Raji (cell line): Measurements from ENCODE around the gene AKT2.

Experiments used
- POLR2A ChIP-seq: IDR thresholded peaks from 2 replicates; pipeline ENCODE4 v1.6.1; 2011; ENCODE audit warnings: low read depth, low read length, control low read depth; ENCODE audit not compliant: insufficient read depth

Gene AKT2

DNA sequence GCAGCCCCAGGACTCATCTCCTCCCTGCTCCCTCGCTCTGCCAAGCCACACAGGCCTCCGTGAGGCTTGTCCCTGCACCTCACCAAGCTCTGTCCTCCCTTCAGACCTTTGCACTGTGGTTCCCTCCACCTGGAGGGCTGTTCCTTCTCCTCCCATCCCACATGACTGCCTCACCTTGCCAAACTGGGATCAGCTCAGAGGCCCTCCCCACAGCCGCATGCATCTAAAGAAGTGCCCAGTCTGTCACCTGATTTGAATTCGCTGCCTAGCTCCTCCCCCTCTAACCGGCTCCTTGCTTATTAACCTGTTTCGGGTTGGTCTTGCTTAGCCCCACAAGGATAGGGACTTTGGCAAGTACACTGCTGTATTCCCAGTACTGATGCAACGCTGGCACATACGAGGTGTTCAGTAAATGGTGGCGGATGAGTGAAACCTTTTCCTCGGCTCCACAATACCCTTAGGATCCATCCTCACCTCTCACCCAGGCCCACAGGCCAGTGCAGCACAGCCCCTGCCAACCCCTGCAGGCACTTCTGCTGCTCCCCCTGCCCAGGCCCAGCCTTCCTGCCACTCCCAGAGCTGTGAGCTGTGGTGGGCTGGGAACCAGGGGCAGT is 4.4 kb downstream of the AKT2 start:
- no peak for TF ChIP-seq POLR2A

DNA sequence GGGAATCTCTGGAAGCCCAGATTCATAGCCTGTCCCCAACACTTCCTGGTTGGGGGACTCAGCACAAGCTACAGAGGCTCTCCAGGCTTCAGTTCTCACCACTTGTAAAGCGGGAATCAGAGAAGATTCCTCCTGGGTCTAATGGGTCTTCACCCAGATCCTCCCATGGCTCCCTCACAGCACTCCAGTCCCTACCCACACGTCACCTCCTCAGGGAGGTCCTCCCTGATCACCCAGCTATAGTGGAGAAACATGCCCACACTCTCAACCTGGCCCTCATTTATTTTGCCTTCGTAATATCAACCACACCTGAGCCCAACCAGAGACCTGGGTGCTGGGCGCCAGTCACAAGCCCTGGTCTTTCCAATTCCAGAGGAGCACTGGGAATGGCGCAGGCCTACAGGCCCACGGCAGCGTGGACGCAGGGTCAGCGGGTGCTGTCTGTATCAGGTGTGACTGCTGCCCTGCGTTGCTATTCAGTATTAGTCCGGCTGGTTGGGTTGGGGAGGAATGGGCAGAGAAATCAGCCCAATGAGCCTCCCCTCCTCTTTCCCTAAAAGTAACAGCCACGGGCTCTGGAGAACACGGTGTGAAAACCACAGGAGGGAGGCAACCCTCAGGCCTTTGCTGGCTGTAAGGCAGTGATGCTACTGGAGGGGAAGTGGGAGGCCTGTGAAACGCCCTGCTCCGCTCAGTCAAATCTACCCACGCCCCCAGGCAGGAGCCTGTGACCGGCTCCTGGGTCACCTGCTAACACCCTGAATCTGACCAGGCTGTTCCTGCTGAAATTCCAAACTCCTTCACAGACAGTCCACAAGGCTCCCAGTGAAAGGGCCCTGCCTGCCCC is 5.2 kb downstream of the AKT2 start:
- TF ChIP-seq POLR2A = no peak

DNA sequence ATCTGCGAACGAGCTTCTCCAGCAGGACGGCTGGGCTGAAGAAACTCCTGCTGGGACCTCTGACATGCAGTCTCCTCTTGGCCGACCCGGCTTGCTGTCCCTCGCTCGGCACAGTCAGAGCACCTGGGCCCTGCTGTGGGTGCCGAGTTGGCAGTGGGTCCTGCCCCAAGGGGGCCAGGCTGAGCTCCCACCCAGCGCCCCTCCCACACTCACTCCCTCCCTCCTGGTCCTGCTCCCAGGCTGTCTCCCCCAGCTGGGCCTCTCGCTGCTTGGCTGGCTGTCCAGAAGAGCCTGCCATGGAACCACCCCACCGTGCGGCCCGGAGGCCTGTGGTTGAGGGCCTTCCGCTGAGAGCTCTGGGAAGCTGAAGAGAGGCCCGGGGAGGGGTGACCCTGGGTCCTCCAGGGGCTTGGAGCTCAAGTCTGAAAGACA is 6.0 kb downstream of the AKT2 start:
- no peak for TF ChIP-seq POLR2A

DNA sequence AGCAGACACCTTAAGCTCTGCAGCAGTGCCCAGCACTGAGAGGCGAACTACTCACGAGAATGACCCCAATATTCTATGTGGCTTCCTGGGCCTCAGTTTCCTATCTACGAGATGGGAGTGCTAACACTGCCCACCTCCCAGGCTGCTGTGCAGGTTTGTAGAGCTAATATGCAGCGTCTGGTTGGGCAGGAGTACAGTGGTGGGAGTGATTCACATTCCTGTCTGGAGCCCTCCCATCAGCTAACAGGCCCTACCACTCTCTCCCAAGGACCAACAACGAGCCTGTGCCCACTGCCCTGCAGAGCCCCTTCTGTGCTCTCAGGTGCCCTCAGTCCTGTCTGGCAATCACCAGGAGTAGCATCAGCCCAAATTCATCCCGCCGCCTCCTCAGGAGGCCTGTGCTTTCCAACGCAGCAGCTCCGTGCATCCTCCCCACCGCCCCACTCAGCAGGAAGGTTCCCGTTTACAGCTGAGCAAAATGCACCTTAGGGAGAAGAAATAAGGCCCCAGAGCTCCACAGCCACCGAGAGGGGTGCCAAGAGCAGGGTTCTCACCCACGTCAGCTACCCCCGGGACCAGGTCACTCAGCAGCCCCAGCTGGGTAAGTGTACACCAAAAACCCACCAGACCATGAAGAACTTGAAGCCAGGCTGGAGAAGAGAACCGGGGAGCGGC is 6.6 kb downstream of the AKT2 start:
- TF ChIP-seq POLR2A = no peak

DNA sequence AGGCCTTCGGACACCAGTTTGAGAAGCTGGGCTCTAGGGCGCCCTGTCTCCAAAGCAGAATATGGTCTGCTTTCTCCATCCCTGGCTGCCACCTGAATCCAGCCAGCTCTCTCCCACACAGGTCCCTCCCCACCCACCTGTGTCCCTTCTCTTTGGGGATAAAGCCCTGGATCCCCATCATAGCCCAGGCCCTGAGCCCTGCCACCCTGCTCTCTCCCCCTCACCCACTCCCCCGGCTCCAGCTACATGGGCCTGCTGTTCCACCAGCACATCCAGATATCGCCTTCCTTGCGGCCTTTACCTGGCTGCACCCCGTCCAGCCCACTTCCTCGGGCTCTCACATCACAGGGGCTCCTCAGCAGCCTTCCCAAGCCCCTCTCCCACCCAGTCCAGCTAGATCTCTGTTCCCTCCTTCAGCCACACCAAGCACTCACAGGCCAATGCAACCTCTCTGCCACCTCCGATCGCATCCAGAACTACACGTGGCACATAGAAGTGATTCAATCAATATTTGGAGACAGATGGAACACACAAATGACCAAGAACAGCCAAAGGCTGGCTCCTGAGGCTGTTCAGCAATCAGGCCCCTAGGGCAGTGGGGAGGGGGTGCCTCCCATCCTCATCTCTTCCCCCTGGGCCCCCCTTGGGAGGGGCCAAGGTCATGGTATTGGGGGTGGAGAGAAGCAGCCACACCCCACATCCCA is 7.6 kb downstream of the AKT2 start:
- no peak for TF ChIP-seq POLR2A

DNA sequence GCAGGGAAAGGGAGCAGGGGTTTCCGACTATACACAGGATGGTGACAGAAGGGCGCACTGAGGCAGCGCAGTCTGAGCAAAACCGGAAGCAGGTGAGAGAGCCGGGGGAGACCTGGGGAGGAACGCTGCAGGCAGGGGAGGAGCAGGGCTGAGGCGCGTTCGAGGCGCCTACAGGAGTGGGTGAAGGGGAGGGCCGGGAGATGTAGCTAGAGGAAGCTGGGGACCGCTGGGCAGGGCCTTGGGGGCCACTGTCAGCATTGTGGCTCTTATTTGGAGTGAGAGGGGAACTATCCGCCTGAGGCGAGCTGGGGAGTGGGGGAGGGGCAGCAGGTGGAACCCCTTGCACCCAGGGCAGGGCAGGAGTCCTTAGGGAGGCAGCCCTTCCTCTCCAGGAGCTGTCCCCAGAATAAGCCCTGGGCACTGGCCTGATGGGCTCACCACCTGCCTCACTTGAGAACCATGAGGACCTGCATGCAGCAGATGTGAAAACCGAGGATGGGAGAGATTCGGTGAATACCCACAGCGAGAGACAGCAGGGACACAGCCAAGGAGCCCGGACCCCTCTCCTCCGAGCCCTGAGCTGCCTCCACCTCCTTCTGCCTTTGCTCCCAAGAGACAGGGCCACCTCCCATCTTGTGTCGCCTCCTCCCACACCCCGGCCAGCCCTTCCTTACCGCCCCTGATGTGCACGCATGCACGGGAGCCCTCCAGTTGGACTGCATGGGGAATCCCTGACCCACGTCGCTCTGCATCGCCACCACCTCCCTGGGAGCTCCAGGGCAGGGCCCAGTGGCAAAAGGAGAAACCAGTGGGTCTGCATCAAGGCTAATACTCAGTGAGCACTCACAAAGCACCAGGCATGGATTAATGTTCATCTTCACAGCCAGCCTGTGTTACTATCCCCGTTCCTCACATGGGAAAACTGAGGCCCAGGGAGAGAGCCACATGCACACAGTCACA is 10.3 kb downstream of the AKT2 start:
- no peak for TF ChIP-seq POLR2A

DNA sequence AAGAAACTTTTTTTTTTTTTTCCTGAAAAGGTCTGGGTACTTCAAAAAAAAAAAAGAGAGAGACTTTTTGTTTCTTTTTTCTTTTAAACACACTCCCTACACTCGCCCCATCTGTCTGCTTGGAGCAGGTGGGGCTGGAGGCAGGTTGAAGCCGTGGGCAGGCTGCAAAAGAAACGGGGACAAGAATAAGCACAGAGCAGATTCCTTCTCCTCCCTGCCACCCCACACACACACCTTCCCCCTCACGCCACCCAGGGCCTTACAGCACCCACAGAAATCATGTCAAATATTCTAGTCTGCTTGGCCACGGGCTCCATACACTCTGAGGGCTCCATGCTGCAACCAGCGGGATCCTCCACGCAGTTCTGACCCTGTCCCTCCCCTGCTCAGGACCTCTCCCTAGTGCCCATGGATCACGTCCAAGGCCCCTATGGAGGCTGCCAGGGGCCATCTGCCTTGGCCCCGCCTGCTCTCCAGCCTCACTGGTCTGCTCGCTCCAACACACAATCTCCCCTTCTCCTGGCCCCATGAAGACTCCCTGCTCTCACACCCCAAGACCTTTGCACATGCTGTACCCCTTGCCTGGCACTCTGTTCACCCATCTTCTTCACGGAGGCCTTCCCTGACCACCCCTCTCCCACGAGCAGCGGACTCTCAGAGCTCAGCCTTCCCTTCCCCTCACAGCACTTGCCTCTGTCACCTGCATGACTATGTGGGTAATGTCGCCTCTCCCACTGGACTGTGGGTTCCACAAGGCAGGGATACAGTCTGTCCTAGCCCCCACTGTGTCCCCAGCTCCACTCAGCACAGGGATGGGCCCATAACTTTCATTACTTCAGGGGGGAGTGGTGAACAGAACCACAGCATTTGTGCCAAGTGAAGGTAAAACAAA is 11.4 kb downstream of the AKT2 start:
- TF ChIP-seq POLR2A = no peak

DNA sequence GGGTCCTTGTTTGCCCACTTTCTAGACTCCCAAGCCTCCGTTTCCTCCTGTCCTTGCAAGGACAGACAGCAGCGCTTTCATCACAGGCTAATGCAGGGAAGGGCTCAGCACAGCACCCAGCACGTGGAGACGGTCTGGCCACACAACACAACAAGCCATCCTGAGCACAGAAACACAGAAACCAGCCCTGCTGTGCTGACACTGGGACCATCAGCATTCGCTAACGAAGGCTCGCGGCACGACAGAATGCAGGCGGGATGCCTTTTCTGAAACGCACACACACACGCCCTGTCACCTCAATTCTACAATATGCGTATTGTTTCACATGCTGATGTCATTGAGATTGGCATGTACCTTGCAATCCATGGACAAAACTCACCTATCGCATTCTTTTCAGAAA is 12.9 kb downstream of the AKT2 start:
- no peak for TF ChIP-seq POLR2A

DNA sequence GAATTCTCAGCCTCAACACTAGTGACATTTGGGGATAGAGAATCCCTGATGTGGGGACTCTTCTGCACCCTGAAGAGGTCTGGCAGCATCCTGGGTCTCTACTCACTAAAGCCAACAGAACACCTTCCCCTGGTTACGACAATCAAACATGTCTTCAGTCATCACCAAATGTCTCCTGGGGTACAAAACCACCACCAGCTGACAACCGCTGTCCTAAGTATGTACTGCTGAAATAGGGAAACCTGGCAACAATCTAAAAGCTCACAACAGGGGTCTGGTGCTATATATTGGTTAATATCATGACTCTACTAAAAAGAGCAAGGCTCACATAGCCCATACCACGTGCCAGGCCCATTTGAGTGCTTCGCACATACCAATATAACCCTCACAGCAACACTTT is 13.4 kb downstream of the AKT2 start:
- no peak for TF ChIP-seq POLR2A

DNA sequence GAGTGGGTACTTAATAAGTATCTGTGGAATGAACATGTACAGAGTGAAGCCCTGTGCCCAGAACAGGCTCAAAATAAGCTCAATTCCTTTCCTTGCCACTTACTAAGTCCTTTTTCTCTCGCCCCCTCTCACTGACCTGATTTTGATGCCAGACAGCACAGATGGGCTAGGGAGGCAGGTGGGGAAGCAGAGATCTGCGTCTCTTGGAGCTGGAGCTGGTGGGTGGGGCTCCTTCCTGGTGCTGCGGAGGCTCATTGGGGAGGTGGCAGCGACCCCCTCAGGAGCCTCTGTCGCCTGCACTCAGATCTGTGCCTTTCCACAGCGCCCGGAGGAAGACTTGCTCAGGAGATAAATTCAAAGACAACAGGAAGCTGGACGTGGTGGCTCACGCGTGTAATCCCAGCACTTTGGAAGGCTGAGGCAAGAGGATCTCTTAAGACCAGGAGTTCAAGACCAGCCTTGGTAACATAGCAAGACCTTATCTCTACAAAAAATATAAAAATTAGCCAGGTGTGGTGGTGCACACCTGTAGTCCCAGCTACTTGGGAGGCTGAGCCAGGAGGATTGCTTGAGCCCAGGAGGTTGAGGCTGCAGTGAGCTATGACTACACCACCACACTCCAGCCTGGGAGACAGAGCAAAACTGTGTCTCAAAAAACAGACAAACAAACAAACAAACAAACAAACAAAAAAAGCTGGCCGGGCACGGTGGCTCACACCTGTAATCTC is 14.6 kb downstream of the AKT2 start:
- no peak for TF ChIP-seq POLR2A

DNA sequence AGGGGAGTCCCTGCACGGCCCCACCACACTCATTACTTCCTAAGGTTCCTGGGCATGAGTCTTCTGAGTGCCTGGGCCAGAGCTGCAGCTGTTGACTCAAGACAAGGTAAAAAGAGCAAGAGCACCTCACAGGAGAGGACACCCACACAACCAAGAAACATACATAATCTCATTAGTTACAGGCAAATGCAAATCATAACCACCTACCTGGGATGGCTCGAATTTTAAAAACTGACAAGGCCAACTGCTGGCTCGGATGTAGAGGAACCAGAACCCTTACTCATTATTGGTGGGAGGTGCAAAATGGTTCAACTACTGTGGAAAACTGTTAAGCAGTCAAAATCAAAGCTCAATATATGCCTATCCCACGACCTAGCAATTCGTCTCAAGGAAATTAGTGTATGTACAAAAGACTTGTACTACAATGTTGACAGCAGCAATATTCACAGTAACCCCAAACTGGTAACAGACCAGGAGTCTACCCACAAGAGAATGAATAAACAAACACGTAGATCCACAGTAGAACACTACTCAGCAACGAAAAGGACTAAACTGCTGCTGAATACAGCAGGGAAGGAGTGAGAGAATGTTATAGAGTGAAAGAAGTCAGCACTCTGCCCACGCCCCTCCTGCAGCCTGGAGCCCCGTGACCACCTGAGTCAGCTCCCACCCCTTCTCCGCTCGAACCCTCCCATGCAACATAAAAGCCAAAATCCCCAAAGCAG is 15.8 kb downstream of the AKT2 start:
- TF ChIP-seq POLR2A = no peak

DNA sequence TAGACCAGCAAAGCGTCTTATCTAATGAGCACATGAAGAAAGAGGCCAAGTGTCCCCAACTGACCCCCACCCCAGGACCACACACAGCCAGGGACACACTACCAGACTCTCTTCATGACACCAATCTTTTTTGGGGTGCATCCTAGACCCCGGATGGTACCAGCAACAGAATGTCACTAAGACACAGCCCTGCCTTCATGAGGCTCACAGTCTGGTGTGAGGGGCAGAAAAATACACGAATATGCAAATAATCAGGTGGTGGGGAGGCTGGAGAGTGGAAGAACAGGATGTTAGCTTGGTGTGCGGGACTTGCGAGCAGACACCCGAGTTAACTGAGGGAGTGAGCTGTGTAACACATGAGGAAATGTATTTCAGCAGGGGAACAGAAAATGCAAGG is 17.5 kb downstream of the AKT2 start:
- no peak for TF ChIP-seq POLR2A
